GM21423 (cell line): Measurements from ENCODE around the gene GMCL2.

ENCODE experiments used
- ATAC-seq: cut with Tn5 transposase; IDR thresholded peaks from one replicate; pipeline ENCODE4 v1.9.1; 2021; ENCODE audit warnings: mild to moderate bottlenecking, moderate library complexity; ENCODE audit not compliant: unreplicated experiment

GMCL2 gene

GRCh38 chr5:178147406-178147805 lies 39.8 kb downstream of the GMCL2 start:
- ATAC-seq: no peak

DNA sequence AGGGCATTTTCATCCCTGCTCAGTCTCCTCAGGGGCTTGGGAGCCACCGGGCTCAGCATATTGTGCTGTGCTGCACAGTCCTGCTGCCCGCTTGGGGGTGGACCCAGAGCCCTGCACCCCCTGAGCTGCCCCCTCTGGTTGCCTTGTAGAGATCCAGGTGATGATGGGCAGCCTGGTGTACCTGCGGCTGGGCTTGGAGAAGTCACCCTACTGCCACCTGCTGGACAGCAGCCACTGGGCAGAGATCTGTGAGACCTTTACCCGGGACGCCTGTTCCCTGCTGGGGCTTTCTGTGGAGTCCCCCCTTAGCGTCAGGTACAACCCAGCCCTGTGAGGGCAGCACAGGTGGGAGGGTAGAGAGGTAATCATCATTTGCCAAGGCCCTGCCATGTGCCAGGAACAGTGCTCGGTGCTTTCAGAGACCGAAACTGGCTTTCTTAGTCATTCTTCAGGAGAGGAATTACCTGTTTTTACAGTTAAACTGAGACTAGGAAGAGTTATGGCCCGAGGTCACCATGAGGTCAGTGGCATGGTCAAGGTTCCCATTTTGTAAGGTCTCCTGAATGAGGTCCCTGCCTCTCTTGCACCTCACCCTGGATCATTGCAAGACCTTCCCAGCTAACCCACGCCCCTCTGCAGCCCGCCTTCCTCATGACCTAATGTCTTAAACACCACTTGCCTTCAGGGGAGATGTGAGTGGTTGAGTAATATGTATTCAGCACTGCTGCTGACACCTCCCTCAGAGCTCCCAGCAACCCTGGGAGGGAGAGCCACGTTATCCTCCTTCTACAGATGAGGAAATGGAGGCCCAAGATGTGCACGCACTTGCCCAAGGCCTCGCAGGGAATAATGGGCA lies 41.0 kb downstream of the GMCL2 start:
- ATAC-seq: peak; percentile 72

- no peak for ATAC-seq
Measured at GRCh38 chr5:178143901-178144300, 43.3 kb downstream of the GMCL2 start.

GRCh38 chr5:178143246-178143645 lies 43.9 kb downstream of the GMCL2 start:
- no peak for ATAC-seq

DNA sequence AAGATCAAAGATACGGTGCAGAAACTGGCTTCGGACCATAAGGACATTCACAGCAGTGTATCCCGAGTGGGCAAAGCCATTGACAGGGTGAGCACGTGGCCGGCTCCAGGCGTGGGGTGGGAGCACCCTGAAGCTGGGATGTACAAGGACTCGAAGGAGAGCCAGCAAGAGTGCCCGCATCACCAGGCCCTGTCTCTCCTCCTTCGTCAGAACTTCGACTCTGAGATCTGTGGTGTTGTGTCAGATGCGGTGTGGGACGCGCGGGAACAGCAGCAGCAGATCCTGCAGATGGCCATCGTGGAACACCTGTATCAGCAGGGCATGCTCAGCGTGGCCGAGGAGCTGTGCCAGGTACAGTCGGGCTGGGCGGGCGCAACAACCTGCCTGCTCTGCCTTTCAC lies 44.5 kb downstream of the GMCL2 start:
- ATAC-seq: no peak

GRCh38 chr5:178141550-178141949 lies 45.6 kb downstream of the GMCL2 start:
- no peak for ATAC-seq

DNA sequence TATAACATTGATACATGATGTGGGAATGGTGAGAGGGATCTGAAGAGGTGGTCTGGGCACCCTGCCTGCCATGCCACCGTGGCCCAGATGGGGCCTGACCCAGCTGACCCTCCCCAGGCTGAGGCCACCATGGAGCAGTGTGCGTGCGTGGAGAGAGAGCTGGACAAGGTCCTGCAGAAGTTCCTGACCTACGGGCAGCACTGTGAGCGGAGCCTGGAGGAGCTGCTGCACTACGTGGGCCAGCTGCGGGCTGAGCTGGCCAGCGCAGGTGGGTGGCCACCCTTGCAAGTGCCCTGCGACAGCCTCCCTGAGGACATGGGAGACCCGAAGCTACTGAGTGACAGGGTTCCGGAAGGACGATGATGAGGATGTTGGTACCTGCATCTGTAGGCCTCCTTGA lies 49.2 kb downstream of the GMCL2 start:
- ATAC-seq: no peak

GRCh38 chr5:178136990-178137389 lies 50.2 kb downstream of the GMCL2 start:
- no peak for ATAC-seq
